Activated gamma-delta T cell (primary cell): Measurements from ENCODE around the gene PTGR3.
"Not testable (repeated sequence)": the region's sequence is repeated elsewhere in the genome, so short reads cannot be mapped to it uniquely, and the experiment has no call there.

Experiments
- DNase-seq: peaks from one replicate; lab custom pipeline; 2025; lab: John Stamatoyannopoulos, UW

PTGR3 gene

GRCh38 chr18:75202696-75203365 lies 6.1 kb downstream of the PTGR3 start:
- no peak for DNase-seq

DNA sequence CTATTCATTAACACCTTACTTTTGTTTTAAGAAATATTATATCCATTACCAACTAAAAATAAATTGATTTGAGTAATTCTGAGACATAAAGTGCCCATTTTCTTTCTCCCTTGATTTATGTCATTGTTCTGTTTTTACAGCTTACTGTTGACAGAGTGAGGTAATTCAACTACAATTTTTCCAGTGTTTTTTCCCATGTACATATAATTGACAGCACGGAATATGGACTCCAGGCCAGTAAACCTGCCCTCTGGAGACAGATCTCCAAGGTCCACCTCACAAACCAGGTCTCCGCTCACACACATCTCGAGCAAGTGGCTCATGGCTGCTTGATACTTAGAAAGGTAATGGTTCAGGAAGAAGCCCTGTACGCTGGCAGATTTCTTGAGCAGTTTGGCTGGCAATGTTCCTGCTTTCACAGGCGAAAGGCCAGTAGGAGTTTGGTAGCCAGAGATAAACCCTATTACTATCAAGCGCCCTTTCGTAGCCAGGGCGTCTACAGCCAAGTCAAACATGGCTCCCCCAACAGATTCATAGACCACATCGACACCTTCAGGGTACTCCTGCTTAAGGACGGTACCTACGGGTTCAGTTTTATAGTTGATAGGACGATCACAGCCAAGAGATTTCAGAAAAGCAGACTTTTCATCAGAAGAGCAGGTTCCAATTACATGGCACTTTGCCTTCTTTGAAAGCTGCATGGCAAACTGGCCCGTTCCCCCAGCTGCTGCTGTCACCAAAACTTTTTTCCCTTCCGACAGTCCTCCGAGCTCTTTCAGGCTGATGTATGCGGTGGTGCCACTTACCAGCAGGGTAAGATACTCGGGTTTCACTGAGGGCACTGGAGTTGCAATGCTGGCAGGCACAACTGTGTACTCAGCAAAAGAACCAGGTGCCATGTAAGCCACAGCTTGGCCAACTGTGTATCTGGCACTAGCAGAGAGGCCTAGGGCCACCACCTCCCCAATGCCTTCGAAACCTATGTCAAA lies 7.4 kb downstream of the PTGR3 start:
- no peak for DNase-seq

DNA sequence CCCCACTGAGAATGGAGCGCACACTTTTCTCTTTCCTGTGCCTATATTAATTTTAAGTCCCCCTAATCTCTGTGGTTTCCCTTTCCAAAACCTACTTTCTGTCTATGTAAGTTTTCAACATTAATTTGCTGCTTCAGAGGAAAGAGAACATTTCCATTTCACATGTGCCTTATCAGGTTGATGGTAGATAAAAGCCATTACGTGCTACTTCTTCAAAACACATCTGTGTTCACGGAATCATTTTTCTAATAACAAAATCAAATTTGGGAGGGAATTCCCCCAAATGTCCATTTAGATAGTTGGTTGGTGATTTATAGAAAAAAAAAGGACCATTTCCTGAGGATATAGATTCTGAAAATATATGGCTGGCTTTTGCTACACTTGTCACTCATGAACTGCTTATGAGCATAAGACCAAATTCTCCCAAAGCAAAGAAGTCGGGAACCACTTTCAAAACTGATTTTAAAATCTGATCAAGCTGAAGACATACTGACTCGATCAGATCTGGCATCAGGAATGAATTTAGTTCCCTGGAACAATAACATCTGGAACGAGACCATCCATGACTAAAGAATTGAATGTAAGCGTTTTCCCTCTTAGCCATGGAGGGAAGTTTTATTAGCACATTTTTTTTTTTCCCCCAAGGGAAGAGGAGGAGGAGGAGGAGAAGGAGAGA lies 8.2 kb downstream of the PTGR3 start:
- no peak for DNase-seq

GRCh38 chr18:75200071-75200470 lies 8.9 kb downstream of the PTGR3 start:
- DNase-seq, result no peak

DNA sequence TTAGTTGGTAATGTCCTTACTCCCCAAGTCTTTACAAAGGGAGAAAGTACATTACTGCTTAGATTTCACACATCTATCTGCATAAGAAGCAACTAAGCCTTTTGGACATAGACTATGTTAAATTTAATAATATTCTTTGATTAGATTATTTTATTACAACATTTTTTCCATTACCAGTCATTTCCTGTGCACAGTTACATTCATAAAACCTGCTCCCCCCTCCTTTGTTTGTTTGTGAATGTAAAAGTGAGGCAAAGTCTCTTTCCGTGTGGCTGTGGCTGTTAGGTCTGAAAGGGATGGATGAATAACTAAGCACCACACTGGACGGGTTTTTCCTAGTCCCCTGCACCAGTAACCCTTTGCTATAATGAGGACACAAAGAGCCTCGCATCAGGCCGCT lies 9.6 kb downstream of the PTGR3 start:
- DNase-seq, result no peak

DNA sequence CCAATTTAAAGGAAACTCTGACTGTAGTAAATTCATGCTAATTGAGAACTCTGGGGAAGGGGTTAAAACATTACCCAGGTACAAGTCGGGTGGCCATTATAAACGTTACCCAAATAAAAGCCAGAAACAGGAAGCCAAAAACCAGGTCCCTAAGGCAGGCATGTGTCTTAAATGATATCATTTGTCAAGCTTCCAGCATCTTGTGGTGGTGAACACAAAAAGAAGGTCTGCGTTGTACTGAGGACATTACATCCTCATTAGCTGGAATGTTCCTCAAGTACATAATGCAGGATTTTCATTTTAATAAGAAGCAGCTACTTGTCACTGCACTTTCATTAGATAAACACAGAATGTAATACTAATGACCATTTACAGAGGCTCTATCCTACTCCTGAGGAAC lies 10.9 kb downstream of the PTGR3 start:
- DNase-seq, result no peak

DNA sequence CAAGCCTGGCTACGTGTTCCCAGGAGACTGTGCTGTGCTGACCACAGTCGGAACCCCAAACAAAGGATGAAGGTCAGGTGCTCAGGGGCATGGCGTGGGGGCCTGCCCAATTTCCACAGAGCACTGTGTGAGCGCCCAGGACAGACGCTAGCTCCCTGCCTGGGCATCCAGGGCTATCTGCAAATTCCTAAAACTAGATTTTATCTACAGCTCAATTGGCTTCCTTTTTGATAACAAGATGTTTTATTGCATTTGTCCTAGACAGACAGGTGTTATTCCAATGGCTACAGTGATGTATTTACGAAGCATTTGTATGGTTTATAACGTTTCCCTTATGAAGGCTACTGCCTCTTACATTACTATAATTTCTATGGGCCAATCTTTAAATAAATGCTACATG lies 16.0 kb downstream of the PTGR3 start:
- no peak for DNase-seq

- no peak for DNase-seq
Measured at GRCh38 chr18:75189696-75190095, 19.2 kb downstream of the PTGR3 start.

- not testable (repeated sequence) for DNase-seq
Measured at GRCh38 chr18:75187702-75188101, 21.2 kb downstream of the PTGR3 start.

- DNase-seq, result no peak
Measured at GRCh38 chr18:75185460-75185859, 23.5 kb downstream of the PTGR3 start.

- no peak for DNase-seq
Measured at GRCh38 chr18:75183973-75184493, 24.9 kb downstream of the PTGR3 start.

- DNase-seq, result no peak
Measured at GRCh38 chr18:75183524-75183923, 25.4 kb downstream of the PTGR3 start.

DNA sequence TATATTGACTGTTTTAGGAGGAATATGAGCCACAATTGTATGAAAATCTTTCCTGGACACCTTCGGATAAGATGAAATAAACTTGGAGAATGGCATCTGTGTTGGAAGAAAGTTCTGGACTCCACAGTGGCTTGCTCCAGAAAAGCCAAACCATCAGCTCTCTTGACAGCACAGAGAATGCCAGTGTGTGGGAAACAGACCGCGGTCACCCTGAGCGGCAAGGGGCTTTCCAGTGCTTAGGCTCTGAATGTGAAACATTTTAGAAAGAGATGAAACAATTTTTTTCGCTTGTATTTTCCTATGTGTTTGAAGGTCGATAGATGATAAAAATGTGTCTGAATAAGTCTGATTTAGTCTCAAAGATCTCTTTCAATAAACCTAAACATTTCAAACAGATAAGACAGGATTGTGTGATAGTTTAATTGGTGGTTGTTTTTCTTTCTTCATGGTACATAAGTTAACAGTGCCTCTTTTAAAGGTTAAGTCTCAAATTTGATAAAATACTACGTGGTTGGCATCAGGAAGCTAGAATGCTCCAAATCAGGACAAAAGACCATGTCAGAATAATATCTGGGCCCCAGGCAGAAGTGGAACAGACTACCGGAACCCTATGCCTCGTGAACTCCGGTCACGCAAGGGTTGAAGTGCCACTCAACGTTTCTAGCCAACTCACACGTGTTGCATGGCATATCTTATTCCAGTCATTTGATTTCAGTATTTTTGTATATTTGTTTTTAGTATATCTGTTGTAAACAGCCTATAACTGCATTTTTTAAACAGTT lies 28.9 kb downstream of the PTGR3 start:
- DNase-seq, result no peak

- no peak for DNase-seq
Measured at GRCh38 chr18:75178376-75178775, 30.6 kb downstream of the PTGR3 start.

GRCh38 chr18:75176849-75177248 lies 32.1 kb downstream of the PTGR3 start:
- no peak for DNase-seq

DNA sequence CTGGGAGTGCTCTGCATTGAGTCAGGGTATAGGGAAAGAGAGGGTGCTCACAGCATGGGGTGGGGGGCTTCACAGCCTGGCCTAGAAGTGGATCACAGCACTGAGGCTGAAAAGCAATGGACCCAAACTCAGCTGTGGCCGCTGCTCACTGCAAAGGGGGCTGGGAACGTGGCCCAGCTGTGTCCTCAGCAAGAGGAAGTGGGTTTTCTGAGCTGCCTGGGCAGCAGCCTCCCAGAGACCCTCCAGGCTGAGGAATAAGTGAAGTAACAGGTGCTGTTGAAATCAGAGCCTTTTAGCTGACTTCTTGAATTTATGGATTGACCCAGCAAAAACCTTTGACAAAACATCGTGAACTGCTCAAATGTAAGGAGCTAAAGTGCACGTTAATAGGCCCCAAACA lies 35.2 kb downstream of the PTGR3 start:
- DNase-seq, result no peak

- no peak for DNase-seq
Measured at GRCh38 chr18:75173125-75173432, 35.9 kb downstream of the PTGR3 start.

- no peak for DNase-seq
Measured at GRCh38 chr18:75172299-75173124, 36.4 kb downstream of the PTGR3 start.

DNA sequence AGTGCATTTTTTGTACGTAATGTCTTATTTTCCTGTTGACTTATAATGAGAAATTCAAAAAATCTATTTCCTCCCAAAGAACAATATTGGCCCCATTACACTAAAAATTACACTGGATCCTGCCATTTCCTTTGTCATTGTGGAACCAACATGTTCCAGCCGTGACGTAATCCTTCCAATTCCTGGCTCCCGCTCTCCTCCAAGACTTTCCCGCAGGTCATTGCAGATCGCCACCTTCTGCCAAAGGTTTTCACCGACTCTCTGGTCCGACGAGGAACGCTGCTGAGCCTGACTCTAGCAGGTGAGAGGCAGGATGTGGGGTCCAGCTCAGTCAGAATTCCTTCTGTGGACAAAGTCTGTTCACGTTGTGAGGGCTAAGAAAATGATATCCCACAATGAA lies 38.0 kb downstream of the PTGR3 start:
- DNase-seq, result no peak

- no peak for DNase-seq
Measured at GRCh38 chr18:75170022-75170789, 38.7 kb downstream of the PTGR3 start.
